Mucosa of rectum (tissue), 2 donors: ENCODE measurements around the gene PTPRG.

ENCODE experiments used
- H3K27ac ChIP-seq, 2 donors: one replicate each; pipeline ENCODE4 v1.7.0; 2013; ENCODE audit warnings: inconsistent platforms in 2 of 2, low read depth in 2 of 2, low read length in 2 of 2
- H3K27me3 ChIP-seq, 2 donors: one replicate each; pipeline ENCODE4 v1.7.0; 2013; ENCODE audit warnings: low read length in 2 of 2; ENCODE audit not compliant: control insufficient read depth in 2 of 2, insufficient read depth in 2 of 2
- H3K36me3 ChIP-seq, 2 donors: one replicate each; pipeline ENCODE4 v1.7.0; 2013; ENCODE audit warnings: low read length in 2 of 2; ENCODE audit not compliant: control insufficient read depth in 2 of 2, insufficient read depth in 2 of 2
- H3K4me1 ChIP-seq, 2 donors: one replicate each; pipeline ENCODE4 v1.7.0; 2013; ENCODE audit warnings: low read length in 2 of 2, mild to moderate bottlenecking in 1 of 2; ENCODE audit not compliant: control insufficient read depth in 2 of 2, insufficient read depth in 2 of 2
- H3K4me3 ChIP-seq, 2 donors: one replicate each; pipeline ENCODE4 v1.7.0; 2013; ENCODE audit warnings: low read length in 2 of 2
- H3K9ac ChIP-seq, 2 donors: one replicate each; pipeline ENCODE4 v1.7.0; 2013; ENCODE audit warnings: low read length in 2 of 2, low read depth in 1 of 2, mild to moderate bottlenecking in 1 of 2
- H3K9me3 ChIP-seq, 2 donors: one replicate each; pipeline ENCODE4 v1.7.0; 2013; ENCODE audit warnings: low read length in 2 of 2; ENCODE audit not compliant: control insufficient read depth in 2 of 2
- donor health status: healthy.
- donor health status: Normal muscosa, but diverticular disease.

Gene PTPRG

GRCh38 chr3:62048577-62048976 is 487.2 kb downstream of the PTPRG start:
- H3K36me3 ChIP-seq, result no peaks in the 10 kb centered on the region
- H3K9me3 ChIP-seq, result no peaks in the 10 kb centered on the region
- no peak overlapping the region for H3K9ac ChIP-seq
- no peak overlapping the region for H3K27ac ChIP-seq
- no peak overlapping the region for H3K4me3 ChIP-seq
- H3K27me3 ChIP-seq, result no peaks in the 10 kb centered on the region
- no peaks in the 10 kb centered on the region for H3K4me1 ChIP-seq

DNA sequence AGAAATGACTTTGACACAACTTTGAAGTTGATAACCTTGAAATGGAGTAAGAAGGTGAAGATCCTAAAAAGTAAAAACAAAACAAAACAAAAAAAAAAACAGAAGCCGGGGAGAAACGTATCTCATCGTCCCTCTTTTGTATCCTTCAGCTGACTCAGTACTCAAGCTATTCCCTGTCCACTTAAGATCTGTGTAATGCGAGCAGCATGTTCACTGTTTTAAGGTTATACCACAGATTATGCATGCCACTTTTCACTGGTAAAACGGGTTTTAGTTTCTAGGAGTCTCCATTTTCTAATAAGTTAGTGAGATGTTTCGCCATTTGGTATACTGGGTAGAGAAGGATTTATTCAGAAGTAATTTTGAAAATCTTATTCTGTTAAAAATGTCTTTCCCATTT is 487.7 kb downstream of the PTPRG start:
- H3K27ac ChIP-seq, result no peak overlapping the region
- no peaks in the 10 kb centered on the region for H3K4me1 ChIP-seq
- no peak overlapping the region for H3K9ac ChIP-seq
- H3K9me3 ChIP-seq, result no peaks in the 10 kb centered on the region
- H3K27me3 ChIP-seq, result no peaks in the 10 kb centered on the region
- H3K36me3 ChIP-seq, result no peaks in the 10 kb centered on the region
- H3K4me3 ChIP-seq, result no peak overlapping the region

DNA sequence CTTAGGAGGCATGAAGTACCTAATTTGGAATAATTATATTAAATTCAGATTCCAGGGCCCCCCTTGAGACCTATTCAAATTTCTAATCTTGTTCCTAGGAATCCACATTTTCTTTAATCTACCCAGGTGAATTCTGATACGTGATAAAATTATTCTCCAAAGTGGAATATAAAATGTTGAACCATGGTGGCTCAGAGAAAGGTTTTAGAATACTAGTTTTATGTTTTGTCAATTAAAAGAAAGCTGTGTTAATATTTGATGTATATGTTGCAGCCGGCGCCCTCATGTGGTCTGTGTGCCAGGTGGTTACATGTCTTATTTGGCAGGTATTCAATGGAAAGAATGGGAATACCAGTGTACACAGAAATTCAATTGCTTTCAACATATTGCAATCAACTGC is 490.1 kb downstream of the PTPRG start:
- no peak overlapping the region for H3K27ac ChIP-seq
- H3K27me3 ChIP-seq, result no peaks in the 10 kb centered on the region
- H3K36me3 ChIP-seq, result no peaks in the 10 kb centered on the region
- no peak overlapping the region for H3K9ac ChIP-seq
- H3K4me1 ChIP-seq, result no peaks in the 10 kb centered on the region
- no peak overlapping the region for H3K4me3 ChIP-seq
- H3K9me3 ChIP-seq, result no peaks in the 10 kb centered on the region

DNA sequence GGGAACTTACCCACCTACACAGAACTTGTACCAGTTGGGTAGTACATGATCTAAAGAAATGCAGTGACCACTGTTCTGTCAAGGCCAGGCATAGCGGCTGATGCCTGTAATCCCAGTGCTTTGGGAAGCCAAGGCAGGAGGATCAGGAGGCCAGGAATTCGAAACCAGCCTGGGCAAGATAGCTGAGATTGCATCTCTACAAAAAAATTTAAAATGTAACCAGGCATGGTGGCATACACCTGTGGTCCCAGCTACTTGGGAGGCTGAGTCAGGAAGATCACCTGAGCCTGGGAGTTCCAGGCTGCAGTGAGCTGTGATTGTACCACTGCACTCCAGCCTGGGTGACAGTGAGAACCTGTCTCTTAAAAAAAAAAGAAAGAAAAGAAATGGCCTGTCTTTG is 491.0 kb downstream of the PTPRG start:
- no peaks in the 10 kb centered on the region for H3K9me3 ChIP-seq
- H3K27ac ChIP-seq, result no peak overlapping the region
- no peaks in the 10 kb centered on the region for H3K36me3 ChIP-seq
- H3K9ac ChIP-seq, result no peak overlapping the region
- no peaks in the 10 kb centered on the region for H3K27me3 ChIP-seq
- H3K4me3 ChIP-seq, result no peak overlapping the region
- no peaks in the 10 kb centered on the region for H3K4me1 ChIP-seq

DNA sequence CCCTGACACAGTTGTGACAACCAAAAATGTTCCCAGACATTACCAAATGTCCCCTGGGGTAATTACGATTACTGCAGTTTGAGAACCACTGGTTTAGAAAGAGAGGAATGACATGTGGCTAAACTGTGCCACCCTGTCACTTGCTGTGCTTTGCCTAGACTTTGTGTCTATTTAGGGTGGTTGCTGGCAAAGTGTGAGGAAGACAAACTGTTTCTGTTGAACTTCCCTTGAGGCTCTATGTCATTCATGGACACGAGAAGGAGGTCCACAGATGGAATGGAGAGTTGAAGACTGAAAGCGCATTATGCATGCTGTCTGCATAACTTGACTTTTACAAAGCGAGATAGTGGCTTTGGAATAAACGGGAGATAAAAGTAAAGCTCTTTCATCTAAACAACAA is 495.3 kb downstream of the PTPRG start:
- Histone ChIP-seq H3K4me3 (no peak overlapping the region), H3K9ac (no peak overlapping the region), H3K4me1 (no peaks in the 10 kb centered on the region), H3K36me3 (no peaks in the 10 kb centered on the region), H3K27ac (no peak overlapping the region), H3K27me3 (no peaks in the 10 kb centered on the region), H3K9me3 (no peaks in the 10 kb centered on the region)

DNA sequence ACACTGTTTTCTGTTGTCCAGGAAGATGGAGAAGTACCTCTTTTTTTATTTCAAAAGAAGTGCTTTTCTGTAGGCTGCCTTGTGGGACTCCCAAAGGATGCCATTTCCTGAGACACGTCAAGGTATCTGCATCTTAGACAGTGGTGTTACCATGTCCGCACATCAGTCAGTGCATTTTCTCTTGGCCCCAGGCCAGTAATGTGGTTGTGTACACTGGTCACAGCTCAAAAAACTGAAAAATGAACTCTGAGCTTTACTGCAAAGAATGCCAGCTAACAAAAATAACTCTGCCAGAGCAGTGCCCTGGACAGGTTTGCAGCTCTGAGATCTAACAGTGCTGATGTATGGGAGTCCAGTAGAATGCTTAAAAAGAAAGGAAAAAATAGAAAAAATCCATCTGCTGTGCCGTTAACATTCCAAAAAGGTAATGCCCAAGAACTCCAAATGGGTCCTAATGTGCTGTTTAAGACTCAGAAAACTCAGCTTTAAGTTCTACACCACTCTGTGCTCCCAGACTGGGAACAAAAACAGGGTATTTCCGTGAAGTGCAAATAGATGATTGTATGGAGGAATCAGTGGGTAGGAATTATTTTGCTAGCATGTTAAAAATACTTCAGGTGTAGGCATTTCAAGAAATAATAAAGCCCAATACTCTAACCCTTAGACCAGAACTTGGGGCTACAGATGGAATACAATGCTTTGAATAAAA is 496.1 kb downstream of the PTPRG start:
- no peaks in the 10 kb centered on the region for H3K4me1 ChIP-seq
- H3K36me3 ChIP-seq, result no peaks in the 10 kb centered on the region
- H3K4me3 ChIP-seq, result no peak overlapping the region
- H3K27ac ChIP-seq, result no peak overlapping the region
- no peaks in the 10 kb centered on the region for H3K27me3 ChIP-seq
- H3K9me3 ChIP-seq, result no peaks in the 10 kb centered on the region
- H3K9ac ChIP-seq, result no peak overlapping the region

GRCh38 chr3:62065985-62066693 is 504.8 kb downstream of the PTPRG start:
- H3K27me3 ChIP-seq, result no peaks in the 10 kb centered on the region
- no peak overlapping the region for H3K9ac ChIP-seq
- H3K27ac ChIP-seq, result no peak overlapping the region
- no peaks in the 10 kb centered on the region for H3K36me3 ChIP-seq
- H3K9me3 ChIP-seq, result no peaks in the 10 kb centered on the region
- H3K4me1 ChIP-seq, result no peaks in the 10 kb centered on the region
- no peak overlapping the region for H3K4me3 ChIP-seq

- no peaks in the 10 kb centered on the region for H3K9me3 ChIP-seq
- H3K9ac ChIP-seq, result no peak overlapping the region
- no peaks in the 10 kb centered on the region for H3K4me1 ChIP-seq
- H3K4me3 ChIP-seq, result no peak overlapping the region
- H3K36me3 ChIP-seq, result no peaks in the 10 kb centered on the region
- no peak overlapping the region for H3K27ac ChIP-seq
- H3K27me3 ChIP-seq, result no peaks in the 10 kb centered on the region
Observed at GRCh38 chr3:62068337-62068736, 507.0 kb downstream of the PTPRG start.

GRCh38 chr3:62070891-62071290 is 509.5 kb downstream of the PTPRG start:
- Histone ChIP-seq H3K9ac (no peak overlapping the region), H3K36me3 (no peaks in the 10 kb centered on the region), H3K27me3 (no peaks in the 10 kb centered on the region), H3K27ac (no peak overlapping the region), H3K9me3 (no peaks in the 10 kb centered on the region), H3K4me1 (no peaks in the 10 kb centered on the region), H3K4me3 (no peak overlapping the region)

DNA sequence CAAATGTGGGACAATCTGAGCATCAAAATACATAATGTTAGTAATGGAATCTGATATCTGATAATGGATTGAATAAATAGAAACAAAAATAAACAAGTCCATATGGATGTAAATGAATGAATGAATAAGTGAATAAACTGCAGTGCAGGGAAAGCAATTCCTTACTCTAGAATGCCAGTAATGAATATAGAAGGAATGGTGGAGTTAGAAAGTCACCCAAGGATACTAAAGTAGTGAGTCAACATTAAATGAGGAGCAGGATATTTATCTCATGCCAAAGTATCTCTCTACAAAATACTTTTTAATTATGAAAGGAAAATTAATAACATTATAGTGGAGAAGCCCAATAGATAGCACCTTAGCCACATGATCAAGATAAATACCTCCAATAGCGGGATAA is 511.7 kb downstream of the PTPRG start:
- no peaks in the 10 kb centered on the region for H3K27me3 ChIP-seq
- no peak overlapping the region for H3K4me3 ChIP-seq
- no peak overlapping the region for H3K9ac ChIP-seq

More for the DNA sequence above, 511.7 kb downstream of the PTPRG start:
- no peaks in the 10 kb centered on the region for H3K36me3 ChIP-seq
- H3K27ac ChIP-seq, result no peak overlapping the region
- H3K9me3 ChIP-seq, result no peaks in the 10 kb centered on the region
- no peaks in the 10 kb centered on the region for H3K4me1 ChIP-seq
